Stimulated activated CD8-positive, alpha-beta memory T cell treated with anti-CD3 and anti-CD28 coated beads, Interleukin-2, amount 100 ng/mL, for 1 hour (primary cell): ENCODE measurements around the gene ETAA1.

ENCODE experiments used
- DNase-seq, 2 donors: peaks; one replicate each; pipeline ENCODE4 v3.0.0-alpha.2; 2020; ENCODE audit warnings: low read depth in 2 of 2

ETAA1 gene

DNA sequence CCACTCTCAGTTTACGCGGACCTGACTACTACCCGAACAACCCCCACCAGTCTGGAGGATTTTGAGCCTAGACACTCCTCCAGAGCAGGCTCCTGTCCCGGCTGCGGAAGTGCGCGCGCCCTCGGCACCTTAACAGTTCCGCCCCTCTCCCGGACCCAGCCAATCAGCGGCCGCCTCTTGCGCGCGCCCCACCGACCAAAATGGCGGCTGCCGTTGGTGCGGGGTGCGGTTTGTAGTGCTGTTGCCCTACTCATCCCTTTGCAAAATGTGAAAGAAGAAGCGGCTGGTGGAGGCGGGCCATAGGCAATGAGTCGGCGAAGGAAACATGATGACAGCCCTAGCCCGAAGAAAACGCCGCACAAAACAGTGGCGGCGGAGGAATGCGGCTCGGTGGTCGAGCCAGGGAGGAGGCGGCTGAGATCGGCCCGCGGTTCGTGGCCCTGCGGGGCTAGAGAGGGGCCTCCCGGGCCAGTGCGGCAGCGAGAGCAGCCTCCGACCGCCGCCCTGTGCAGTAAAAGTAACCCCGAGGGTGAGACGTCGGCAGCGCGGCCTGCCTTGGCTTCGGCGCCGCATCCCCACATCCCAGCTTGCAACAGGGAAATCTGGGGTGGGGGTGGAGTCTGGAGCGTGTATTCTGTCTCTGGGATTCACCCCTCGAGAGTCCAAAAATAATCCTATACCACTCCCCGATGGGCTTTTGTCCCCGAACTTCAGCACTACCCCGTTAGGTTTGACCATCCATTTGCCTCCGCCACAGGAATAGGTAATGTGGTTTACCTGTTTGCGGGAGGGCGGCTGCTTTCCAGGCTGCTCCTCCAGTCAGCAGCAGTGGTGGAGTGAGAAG is at the start of gene ETAA1:
Gene ETAA1 (plus strand): TSS at position 191 of the 844 bp plus-strand sequence. CDS start 116 bp downstream, at position 307.
- DNase-seq: peak; percentile 85 to 88

DNA sequence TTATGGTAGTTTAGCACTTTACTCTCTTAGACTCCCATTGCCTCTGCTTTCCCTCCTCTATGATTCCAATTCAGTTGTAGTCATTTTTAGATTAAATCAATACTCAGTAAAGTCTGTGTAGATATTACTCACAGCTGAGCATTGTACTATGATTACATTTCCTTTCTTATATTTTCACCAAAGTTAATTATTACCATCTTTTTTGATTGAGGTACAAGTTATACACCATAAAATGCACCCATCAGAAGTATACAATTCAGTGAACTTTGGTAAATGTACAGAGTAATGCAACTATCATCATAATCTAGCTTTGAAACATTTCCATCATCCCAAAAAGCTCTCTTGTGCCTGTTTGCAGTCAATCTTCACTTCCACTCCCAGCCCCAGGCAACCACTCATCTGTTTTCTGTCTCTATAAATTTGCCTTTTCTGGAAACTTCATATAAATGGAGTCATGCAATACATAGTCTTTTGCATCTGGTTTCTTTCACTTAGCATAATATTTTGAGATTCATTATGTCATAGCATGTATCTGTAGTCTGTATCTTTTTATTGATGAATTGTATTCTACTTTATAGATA is 30.2 kb upstream of the ETAA1 start:
- no peak for DNase-seq

DNA sequence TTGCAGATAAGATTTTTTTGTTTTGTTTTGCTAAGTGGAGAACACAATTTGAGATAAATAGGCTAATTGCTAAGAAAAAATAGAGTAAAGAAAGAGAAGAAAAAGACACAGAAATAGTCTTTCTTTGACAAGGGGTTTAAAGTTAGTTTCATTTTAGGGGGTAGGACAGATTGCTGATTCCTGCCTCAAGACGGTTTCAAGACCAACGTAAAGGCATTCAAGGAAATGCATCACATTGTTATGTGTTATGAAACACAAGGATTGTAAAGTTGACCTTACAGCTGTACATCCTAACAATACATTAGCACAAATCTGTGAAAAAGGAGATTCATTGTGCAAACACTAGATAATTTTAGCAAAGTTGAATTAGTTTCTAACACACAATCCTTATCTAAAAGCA is 22.7 kb upstream of the ETAA1 start:
- DNase-seq: no peak

- DNase-seq: no peak
Observed at GRCh38 chr2:67374949-67375348, 22.2 kb upstream of the ETAA1 start.

DNA sequence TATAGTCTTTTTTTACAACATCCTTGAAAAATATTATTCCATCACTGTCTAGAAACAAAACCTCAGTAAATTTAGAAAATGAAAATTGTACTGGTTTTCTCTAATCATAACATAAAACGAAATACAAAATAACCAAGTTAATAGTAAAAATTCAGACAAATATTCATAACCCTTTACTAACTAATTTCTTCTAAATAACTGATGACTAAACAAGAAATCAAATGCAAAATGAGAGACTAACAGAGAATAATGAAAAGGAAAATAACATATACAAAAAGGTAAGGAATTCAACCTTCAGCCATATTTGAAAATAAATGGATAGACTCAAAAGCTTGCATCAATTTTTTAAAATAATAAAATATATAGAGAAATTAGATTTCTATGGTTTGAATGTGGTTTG is 18.6 kb upstream of the ETAA1 start:
- no peak for DNase-seq

DNA sequence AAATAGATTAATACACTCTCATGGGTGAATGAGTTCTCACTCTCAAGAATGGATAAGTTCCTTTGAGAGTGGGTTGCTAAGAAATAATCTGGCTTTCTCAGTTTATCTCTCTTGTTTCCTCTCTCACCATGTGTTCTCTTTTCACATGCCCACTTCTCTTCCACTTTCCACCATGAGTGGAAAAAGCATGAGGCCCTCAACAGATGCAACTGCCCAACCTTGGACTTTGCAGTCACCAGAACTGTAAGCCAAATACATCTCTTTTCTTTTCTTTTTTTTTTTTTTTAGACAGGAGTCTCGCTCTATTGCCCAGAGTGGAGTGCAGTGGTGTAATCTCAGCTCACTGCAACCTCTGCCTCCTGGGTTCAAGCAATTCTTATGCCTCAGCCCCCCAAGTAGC is 18.1 kb upstream of the ETAA1 start:
- DNase-seq: no peak

DNA sequence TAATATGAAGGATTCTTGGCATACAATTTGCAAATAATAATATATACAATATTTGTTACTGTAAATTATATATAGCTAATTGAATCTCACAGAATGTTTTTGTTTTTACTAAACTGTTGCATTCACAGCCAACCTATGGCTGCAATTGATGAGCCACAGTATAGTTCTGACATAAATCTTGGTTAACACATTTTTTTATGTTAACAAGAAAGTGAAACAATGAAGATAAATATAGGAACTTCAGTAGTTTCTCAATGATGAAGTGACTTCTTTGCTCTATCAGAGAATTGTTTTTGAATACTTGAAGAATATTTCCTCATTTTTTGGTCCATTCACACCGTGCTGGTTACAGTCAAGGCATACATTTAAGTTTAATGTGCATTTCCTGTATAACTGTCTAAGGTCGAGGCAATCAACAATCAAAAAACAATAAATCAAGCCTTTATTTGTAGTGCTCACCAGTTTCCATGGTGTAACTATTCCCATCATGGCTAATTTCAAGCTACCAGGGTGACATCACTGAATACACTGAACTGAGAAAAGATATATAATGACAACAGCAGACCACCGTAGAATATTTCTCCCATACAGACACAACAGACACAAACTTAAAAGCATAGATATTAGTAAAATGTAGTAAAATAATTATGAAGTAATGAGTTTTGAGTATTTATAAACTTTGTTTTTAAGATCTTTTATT is 12.9 kb upstream of the ETAA1 start:
- no peak for DNase-seq

DNA sequence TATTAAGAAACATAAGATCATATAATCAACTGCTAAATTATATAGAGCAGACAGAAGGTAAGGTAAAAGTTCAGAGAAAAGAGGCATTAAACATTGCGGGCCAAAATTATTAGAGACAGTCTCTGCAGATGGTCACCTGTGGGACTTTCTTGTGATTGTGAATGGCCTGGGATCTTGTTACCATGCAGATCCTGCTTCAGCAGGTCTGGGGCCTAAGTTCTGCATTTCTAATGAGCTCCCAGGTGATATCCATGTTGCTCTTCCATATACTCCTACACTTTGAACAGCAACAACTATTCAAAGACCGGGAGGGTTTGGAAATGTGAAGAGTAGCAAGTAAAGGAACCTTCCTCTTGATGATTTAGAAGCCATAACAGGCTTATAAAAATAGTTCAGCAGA is 8.5 kb upstream of the ETAA1 start:
- no peak for DNase-seq

DNA sequence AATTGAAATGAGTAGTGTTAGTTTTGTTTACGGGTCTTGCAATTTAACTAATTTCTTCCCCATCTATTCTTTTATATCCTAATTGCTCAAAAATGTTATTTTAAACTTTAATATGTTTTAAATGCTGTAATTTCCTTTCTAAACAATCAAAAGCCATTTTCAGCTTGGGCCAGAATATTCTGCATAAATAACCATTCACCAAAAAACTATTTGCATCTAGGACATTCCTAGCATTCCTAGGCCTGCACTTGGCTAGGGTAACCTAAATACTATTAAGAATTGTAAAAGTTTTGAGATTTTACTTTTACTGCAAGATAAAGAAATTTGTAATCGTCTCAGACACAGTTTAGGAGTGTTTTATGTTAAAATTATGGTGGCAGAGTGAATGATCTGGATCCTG is 7.8 kb upstream of the ETAA1 start:
- no peak for DNase-seq

GRCh38 chr2:67389788-67390187 is 7.3 kb upstream of the ETAA1 start:
- no peak for DNase-seq

- DNase-seq: no peak
Observed at GRCh38 chr2:67393237-67393636, 3.9 kb upstream of the ETAA1 start.

- no peak for DNase-seq
Observed at GRCh38 chr2:67394734-67395133, 2.4 kb upstream of the ETAA1 start.

- no peak for DNase-seq
Observed at GRCh38 chr2:67399144-67399543, 2.0 kb downstream of the ETAA1 start.

DNA sequence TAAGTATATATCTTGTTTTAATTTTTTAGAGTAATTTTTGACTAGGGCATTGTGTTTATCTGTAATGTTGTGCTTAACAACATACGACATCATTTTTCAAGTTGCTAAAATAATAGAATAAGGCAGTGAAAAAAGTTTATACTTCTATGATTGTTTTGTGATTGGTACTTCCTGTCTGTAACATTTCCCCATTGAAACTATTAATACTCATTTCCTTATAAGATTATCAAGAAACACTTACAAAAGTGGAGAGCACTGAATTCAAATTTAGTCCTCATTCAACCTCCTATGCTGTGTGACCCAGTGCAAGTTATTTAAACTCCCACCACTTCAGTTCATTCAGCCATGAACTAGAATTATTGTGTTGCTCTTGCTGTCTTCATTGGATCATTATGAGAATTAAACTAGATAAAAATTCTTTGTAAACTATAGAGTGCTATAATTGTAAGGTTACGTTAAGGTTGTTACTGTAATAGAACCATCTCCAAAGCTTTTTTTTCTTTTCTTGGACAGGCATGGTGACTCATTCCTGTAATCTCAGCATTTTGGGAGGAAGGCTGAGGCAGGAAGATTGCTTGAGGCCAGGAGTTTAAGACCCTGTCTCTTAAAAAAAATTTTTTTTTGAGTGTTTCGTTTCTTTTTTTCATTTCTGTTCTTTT is 2.8 kb downstream of the ETAA1 start:
- DNase-seq: no peak

- DNase-seq: no peak
Observed at GRCh38 chr2:67400560-67401485, 3.7 kb downstream of the ETAA1 start.

DNA sequence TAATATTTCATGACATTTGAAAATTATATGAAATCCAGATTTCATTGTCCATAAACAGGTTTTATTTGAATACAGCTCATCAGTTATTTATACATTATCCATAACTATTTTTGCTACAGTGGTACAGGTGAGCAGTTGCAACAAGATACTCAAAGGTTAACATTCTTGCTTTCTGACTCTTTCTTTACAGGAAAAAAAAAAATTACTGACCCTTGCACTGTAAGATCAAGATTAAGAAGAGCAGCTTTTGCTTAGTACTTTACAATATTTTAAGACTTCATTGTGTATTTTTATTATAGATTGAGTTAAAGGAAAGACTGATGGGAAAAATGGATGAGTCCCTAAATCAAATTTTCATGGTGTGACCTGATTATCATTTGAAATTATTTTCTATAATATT is 11.2 kb downstream of the ETAA1 start:
- DNase-seq: no peak

GRCh38 chr2:67412424-67412823 is 15.3 kb downstream of the ETAA1 start:
- no peak for DNase-seq

DNA sequence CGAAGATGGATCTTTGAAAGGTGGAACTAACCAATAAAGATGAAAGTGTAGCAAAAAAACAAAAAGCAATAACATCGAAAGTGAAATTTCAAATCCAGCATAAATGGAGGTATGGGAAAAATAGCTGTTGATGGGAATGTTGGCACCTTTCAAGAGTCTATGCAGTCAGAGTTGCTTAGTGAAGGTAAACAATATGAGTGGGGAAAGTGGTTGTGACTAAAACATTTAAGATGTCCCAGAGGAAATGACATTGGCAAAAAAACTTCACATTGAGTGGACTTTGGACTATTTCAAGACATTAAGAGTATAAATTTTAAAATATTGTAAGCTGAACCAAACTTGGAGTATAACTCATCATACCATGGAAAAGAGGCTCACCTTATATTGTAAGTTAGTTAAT is 17.7 kb downstream of the ETAA1 start:
- DNase-seq: no peak

- DNase-seq: no peak
Observed at GRCh38 chr2:67416136-67416535, 19.0 kb downstream of the ETAA1 start.

DNA sequence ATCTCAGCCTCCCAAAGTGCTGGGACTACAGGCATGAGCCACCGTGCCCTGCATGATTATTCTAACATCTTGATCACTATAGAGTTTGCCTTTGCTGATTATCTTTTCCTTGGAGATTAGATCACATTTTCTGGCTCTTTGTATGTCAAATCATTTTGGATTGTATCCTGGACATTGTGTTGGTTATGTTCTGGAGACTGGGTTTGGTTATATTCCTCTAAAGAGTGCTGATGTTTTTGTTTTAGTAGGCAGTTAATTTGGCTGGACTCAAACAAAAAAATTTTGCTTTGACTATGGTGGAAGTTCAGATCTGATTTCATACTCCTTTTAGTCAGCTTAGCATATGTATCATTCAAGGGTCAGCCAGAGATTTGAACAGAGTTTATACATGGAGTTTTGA is 26.4 kb downstream of the ETAA1 start:
- no peak for DNase-seq

- DNase-seq: no peak
Observed at GRCh38 chr2:67436221-67436620, 39.1 kb downstream of the ETAA1 start.
